GM21381 (cell line): ENCODE measurements around the gene SEMA6A.

Experiments
- ATAC-seq: cut with Tn5 transposase; IDR thresholded peaks from one replicate; pipeline ENCODE4 v1.9.1; 2021; ENCODE audit warnings: mild to moderate bottlenecking, moderate library complexity; ENCODE audit not compliant: unreplicated experiment

SEMA6A gene

DNA sequence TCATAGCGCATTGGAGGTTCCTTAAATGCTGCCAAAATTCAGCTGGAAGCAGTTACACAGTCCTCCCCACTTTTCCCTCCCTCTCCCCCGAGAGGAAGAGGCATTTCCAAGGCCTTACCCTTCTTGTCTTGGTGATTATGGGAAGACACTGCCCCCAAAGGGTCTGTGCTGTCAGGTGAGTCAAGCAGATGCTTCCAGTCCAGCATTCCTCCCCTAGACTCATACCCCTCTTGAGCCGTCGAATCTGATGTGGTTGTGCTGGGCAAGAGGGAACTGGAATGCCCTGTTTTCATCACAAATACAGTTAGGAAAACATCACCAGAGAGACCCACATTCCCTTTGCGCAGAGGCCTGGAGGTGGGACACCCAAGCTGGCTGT, 107.2 kb downstream of the SEMA6A start:
- no peak for ATAC-seq

DNA sequence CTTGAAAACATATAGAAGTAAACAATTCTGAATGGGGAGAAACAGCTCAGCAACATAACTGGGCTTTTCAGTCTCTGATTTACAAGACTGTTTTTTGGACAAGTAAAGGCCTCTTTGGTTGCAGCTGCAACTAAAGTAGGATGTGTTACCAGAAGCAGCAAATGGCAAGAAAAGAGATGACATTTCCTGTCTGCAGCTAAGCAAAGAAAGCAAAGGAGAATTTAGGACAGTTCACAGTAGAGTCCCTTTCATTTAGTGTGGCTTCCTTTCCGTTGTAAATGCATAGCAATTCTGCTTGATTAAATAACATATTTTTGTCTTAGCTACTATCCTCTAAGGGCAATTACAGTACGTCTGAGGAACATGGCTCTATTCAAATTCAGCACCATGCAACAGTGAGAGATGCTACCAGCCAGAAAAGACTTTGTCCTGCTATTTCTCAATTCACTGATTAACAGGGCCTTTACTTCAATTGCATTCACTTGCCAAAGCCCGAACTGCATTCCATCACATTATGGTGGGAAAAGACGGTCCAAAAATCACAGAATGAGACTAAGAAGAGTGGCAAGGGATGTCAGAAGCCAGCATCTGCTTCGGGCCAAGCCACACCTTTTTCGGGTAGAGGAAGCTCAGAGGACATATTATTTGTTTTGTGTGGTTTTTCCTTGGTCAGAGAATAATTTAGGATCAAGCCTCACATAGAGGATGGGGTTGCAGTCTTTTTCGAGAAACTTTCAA, 107.7 kb downstream of the SEMA6A start:
- no peak for ATAC-seq

GRCh38 chr5:116465411-116465810, 109.2 kb downstream of the SEMA6A start:
- ATAC-seq: no peak

- ATAC-seq: no peak
These were observed 110.4 kb downstream of the SEMA6A start for GRCh38 chr5:116464144-116464708.

DNA sequence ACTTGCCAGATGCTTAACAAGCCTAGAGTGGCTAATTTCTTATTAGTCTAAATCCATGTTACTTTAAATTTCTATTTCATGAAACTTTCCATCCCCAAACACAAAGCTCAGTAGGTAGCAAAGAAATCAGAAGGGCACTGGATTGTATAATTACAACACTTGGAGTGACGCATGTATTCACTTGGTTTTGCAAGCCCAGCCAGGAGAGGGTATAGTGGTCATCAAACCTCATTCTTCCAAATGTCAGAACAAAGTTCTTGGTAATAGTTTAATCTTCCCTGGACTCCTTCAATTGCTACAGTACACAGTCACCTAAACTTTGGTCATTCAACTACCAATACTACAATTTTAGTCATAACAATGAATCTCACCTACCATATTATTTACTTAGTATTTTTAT, 112.1 kb downstream of the SEMA6A start:
- ATAC-seq: no peak

GRCh38 chr5:116459301-116459700, 115.3 kb downstream of the SEMA6A start:
- no peak for ATAC-seq

GRCh38 chr5:116457062-116457461, 117.6 kb downstream of the SEMA6A start:
- no peak for ATAC-seq

DNA sequence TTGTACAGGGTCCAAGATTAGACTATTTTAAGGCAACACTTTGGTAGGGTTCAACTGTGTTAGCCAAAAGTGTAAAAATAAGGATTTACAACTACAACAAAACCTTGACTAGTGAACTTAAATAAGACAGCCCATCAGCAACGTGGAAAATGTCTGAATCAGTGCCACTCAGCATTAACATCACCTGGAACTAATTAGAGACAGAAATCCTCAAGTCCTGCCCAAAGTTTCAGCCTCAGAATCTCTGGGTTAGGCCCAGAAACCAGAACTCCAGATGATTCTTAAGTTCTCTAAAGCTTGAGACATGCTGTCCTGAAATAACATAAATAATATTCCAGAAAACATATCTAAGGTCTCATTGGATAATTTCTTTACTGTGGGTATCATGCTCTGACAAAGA, 118.6 kb downstream of the SEMA6A start:
- no peak for ATAC-seq

DNA sequence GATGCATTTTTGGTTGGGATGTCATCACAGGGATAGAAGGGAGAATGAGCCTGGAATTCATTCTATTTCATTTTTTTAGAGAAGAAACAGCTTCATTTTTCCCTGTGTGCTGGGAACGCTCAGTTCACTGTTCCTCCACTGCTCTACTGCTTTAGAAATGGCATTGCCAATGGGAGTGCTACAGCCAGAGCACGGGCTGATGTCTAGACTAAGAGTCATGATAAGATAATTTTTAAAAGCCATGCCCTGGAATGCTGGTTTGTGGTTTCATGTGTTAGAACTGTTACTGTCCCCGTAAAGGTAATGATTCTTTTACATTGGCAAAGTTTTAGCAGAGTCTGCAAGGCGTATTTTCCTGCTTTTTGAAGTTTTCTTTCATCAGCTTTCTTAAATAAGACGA, 119.6 kb downstream of the SEMA6A start:
- ATAC-seq: no peak

DNA sequence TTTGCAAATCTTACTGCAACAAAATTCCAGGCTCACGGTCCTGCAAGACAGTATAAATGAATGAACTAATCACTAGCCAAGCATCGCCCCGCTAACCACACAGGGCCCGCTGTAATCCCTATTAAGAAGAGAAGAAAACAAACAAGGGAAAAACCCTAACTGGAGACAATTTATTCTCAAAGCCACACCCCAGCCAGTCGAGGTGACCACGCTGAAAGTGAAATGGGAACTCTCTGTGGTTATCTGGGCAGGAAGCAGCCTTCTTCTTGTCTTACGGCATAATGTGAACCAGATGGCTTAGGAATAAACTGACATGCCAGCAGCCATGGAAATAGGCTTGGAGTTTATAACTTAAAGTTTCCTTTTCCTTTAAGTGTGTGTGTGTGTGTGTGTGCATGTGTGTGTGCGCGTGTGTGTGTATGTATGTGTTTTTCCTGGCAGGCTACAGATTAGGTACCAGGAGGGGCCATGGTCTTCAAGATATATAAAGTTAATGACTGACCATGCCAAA, 120.2 kb downstream of the SEMA6A start:
- peak; percentile 100 for ATAC-seq

GRCh38 chr5:116453988-116454411, 120.6 kb downstream of the SEMA6A start:
- ATAC-seq: peak; percentile 3

DNA sequence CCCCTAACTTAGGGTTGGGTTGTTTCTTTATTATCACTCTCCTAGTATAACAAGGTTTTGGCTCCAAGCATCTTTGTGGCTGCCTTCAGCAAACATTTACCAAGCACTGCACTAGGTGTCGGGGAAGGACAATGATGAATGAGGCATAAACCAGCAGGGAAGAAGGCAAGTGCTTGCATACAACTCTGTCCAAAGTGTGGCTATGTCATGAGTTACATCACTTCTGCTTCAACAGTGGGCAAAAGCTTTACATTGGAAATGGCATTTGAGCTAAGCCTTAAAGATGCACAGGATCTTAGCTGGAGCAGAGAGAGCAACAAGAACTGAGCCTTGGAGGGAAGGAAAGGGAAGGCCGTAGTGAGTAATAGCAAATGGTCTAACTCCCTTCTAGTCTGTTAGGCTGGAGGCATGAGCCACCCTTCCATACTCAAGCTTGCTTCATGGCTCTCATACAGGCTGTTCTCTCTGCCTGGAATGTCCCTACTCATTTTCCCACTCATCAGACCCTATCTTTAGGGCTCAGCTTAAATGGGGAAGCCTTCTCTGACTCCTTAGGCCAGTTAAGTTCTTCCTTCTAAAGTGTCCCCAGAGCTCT, 121.8 kb downstream of the SEMA6A start:
- no peak for ATAC-seq

DNA sequence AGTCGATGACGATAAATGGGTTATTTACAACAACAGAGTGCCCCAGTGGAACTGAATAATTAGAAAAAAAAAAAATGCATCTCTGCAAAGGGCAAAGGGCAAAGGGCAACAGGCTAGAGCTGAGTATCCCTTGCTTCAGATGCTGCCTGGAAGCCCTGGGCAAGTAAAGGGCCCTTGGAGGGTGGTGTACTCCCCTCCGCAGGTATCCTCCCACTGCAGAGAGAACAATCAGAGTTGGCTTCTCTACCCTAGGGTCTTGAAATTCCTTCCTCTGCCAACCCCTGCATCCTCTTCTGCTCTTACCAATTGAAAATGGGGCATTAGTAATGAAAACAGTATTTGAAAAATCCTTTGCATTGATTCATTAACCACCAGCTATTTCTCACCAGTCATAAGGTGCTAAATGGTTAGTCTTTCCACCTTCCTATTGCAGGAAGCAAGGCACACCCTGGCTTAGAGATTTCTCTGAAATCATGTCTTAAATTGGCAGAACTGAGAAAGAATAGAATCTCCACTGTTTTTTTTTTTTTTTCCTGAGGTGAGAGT, 122.6 kb downstream of the SEMA6A start:
- ATAC-seq: no peak

GRCh38 chr5:116451066-116451465, 123.6 kb downstream of the SEMA6A start:
- no peak for ATAC-seq

GRCh38 chr5:116449458-116449857, 125.2 kb downstream of the SEMA6A start:
- no peak for ATAC-seq

GRCh38 chr5:116448870-116449427, 125.7 kb downstream of the SEMA6A start:
- no peak for ATAC-seq

DNA sequence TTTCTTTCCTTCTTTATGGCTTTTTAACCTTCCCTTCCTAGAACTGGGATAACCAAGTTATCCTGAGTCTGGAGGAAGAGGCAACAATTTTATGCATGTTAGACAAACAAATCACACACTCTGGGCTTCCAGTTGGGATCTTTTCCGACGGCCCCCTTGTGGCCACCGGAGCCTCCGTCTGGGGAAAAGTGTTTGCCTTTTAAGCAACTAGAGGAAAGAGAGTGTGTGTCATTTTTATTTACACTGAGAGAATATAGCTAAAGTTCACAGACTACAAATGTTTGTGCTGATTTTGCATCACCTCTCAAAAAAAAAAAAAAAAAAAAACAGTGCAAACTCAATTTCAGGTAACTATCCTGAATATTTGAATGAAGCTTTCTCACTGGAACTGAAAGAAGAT, 126.2 kb downstream of the SEMA6A start:
- ATAC-seq: no peak

- no peak for ATAC-seq
These were observed 128.1 kb downstream of the SEMA6A start for GRCh38 chr5:116446356-116447005.

- no peak for ATAC-seq
These were observed 129.3 kb downstream of the SEMA6A start for GRCh38 chr5:116445311-116445710.

DNA sequence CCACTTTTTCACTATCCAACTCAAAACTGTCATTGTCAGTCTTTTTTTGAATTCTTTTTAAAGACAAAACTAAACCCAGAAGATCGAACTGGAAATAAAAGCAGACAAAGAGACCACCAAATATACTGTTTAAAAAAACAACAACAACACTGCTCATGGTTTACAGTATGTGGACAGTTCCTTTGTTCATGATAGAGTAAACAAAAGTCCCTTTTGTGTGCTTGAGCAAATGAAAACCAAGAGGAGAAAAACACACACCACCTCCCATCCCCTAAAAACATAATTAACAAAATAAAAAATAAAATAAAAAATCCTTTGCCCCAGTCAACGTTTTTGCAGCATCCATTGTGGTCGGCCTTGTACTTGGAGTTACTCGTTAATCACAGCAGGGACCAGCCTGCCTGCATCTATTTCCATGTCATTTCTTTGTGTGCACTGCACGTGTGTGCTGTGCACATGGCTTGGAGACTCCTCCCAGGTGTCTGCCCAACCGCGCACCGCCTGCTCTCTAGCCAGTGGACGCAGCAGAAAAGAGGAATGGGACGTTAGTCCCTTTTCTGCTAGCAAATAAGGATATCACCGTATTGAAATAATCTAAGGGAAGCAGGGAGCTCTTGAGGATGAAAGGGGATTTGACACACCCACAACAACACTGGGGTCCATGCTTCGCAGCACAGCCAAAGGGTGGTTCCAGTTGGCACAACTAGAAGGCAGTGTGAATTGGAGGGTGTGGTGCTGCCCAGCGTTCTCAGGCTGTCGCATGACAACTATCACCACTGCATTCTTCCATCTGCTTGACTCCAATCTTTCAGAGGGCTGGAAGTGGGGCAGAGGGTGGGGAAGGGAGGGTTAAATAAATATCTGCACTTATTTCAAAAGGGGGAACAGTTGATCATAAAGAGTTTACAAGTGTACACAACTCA, 130.0 kb downstream of the SEMA6A start:
- ATAC-seq: no peak
